GM19438 (cell line): Measurements from ENCODE around the gene CD1B.
A peak's percentile ranks its signal among the peaks of the same experiment; 100 is the strongest.
"Not testable (repeated sequence)": the region's sequence is repeated elsewhere in the genome, so short reads cannot be mapped to it uniquely, and the experiment has no call there.

Experiments
- ATAC-seq: cut with Tn5 transposase; IDR thresholded peaks from one replicate; pipeline ENCODE4 v1.9.1; 2021; ENCODE audit warnings: low read depth; ENCODE audit not compliant: unreplicated experiment

CD1B gene

DNA sequence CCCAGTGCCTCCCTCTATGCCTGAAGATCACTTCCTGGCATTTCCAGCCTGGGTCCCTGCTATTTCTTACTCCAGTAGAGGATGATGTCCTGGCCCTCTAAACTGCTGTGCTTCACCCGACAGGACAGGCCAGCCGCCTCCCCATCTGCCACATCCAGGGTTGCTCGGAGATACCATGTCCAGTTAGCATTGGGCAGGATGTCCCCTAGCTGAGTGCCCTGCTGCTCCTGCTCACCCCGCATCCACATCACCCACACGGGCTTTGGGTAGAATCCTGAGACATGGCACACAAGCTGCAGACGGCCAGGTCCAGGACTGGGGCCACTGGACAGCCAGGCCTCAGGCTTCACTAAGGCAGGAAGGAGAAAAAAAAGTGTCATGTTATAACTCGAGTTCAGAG is 2.0 kb downstream of the CD1B start:
- ATAC-seq = no peak

DNA sequence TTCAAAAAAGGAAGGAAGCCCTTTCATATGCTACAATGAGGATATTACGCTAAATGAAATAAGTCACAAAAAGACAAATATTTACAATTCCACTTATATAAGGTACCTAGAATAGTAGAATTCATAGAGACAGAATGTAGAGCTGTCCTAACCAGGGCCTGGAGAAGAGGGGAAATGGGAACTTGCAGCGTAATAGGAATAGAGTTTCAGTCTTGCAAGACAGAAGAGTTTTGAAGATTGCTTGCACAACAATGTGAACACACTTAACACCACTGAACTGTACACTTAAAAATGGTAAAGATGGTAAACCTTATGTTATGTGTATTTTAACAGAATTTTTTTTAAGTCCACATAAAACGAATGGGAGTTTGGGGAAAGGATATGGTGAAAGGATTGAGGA is 2.9 kb downstream of the CD1B start:
- ATAC-seq = no peak

DNA sequence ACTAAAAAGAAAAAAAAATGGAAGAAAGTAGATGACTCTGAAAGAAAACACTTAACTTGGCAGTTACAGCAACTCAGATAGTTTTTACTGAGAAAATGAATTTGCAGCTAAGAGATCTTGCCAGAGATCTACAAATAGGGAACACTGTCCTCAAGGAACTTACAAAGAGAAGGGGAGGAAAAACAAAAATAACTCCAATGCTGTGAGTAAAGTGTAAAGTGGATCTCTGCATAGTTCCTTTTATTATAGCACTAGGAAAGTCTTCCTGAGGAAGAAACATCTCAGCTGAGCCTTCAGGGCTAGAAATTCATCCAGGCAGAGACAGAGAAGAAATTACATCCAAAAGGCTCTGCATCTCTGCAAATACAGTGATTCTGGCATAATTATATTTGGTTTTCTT is 3.9 kb downstream of the CD1B start:
- no peak for ATAC-seq

DNA sequence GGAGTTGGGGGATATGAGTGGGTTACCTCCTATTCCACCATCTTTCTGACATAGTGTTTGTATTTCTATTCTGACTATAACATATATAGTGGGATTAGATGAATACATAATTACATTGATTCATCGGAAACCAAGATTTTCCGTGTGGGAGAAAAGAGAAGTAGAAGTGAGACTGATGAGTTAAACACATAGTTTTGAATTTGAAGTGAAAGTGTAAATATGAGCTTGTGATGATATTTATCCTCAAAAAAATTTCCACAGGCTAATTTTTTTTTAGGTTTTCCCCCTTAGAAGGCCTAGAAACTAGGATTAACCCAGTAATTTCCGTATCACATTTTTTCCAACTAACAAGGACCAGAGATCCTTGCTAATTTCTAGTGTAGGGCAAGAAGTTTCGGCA is 6.9 kb downstream of the CD1B start:
- no peak for ATAC-seq

DNA sequence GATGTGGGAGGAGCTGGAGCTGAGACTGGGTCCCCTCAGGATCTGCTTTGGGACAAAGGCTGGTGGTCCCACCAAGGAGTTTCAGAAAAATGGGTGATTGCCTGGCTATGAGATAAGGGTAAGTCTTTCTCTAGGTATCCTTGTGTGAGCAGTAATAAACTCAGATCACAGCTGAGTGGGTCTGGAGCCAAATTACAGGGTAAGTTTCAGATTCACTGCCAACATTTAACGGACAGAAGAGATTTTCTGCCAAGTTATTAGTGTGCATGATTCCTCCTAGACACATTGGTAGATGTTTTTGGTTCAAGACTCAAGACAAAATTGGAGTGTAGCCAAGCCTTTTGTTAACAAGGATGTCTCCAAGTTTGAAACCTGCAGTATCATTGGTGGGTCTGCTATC is 7.5 kb downstream of the CD1B start:
- ATAC-seq = no peak

DNA sequence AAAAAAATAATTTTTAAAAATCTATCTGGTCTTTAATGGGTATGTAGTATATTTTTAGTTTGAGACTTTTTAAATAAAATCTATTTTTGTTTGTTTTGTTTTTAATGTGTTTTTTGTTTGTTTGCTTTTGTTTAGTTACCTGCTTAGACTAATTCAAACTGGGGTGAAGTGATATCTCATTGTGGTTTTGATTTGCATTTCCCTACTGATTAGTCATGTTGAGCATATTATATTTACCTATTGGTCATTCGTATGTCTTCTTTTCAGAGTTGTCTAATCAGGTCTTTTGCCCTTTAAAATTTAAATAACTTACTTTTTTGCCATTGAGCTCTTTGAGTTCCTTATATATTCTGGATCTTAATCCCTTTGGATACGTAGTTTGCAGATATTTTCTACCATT is 20.3 kb downstream of the CD1B start:
- ATAC-seq = no peak

DNA sequence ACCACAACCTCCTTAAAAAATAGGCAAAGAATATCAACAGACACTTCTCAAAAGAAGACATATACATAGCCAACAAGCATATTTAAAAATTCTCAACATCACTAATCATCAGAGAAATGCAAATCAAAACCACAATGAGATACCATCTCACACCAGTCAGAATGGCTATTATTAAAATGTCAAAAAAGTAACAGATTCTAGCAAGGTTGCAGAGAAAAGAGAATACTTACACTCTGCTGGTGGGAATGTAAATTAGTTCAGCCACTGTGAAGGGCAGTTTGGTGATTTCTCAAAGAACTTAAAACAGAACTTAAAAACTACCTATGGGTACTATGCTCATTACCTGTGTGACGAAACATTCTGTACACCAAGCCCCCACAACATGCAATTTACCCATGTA is 20.7 kb downstream of the CD1B start:
- ATAC-seq = no peak

DNA sequence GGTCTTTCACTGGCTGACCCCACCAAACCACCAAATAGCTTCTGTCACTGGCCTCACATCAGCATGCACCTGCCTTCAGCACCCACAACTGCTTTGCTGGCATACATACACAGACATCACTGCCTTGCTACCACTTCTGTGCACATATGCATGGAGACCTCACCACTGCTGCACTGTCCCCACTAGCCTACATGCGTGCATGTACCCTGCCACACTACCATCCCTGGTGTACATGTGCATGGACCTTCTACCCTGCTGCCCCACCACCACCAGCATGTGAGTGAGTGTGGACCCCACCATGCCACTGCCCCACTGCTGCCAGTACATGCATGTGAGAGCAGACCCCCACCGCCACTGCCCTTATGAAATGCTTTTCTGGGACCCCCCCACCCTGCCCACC is 35.5 kb downstream of the CD1B start:
- ATAC-seq = no peak

DNA sequence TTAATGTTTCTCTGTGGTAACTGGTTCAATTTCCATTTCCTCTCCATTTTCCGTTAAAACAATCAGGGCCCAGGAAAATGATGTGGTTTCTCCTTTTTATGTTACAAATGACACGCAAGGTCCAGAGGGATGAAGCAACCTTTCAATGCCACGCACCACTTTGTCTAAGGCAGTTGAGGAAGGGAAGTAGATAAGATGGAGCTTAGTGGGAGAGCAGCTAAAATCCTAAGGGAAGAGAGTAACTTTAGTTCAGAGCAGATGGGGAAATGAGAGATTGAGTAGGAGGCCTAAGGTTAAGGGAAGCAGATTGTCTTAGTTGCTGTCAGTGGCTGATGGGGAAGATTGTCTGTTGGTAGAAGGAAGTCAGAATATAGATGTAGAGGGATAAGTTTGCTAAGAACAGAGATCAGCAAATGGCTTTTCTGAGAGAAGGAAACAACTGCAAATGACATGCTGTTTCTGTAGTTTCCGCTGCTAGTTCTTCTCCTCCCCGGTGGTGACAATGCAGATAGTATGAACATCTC is 40.9 kb downstream of the CD1B start:
- ATAC-seq = no peak

DNA sequence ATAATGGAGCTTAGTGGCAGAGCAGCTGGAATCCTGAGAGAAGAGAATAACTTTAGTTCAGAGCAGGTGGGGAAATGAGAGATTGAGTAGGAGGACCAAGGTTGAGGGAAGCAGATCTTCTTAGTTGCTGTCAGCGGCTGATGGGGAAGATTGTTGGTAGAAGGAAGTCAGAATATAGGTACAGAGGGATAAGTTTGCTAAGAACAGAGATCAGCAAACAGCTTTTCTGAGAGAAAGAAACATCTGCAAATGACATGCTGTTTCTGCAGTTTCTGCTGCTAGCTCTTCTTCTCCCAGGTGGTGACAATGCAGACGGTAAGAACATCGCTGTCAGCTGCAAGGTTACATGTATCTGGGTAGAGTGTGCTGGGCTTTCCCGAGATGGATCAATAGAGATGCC is 41.5 kb downstream of the CD1B start, which contains the start of gene CD1C:
CD1C (plus strand) TSS at position 113 of the 400 bp plus-strand sequence; CDS start at position 255, 142 bp downstream.
- no peak for ATAC-seq

DNA sequence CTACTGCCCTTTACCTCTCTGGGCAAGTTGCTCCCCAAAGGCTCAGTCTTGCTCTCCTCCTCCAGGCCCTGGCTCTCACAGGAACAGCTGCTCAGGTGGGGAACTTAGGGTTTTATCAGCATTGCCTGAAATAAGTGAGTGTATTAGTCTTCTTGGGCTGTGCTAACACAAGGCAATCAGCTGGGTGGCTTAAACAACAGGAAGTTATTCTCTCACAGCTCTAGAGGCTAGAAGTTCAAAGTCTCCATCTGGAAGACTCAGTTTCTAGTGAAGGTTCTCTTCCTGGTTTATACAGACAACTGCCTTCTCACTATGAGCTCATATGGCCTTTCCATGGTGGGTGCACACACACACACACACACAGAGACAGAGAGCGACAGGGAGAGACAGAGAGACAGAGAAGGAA is 44.4 kb downstream of the CD1B start:
- ATAC-seq = no peak

DNA sequence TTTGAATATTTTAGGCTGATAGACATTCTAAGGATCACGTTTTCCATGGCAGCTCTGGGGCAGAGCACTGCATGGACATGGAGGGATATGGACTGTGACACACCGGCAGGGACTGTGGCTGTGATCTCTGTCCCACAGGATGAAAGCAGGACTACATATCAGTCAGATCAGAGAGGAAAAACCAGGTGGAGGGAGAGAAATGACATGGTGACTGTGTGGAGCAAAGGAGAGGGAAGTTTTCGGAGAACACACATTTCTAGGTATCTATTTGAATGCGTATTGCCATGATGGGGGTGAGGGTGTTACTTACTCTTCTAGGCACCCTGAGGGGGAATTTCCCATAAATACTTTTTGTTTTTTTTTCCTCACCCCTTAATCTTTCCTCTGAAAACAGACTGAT is 44.8 kb downstream of the CD1B start:
- ATAC-seq = no peak

DNA sequence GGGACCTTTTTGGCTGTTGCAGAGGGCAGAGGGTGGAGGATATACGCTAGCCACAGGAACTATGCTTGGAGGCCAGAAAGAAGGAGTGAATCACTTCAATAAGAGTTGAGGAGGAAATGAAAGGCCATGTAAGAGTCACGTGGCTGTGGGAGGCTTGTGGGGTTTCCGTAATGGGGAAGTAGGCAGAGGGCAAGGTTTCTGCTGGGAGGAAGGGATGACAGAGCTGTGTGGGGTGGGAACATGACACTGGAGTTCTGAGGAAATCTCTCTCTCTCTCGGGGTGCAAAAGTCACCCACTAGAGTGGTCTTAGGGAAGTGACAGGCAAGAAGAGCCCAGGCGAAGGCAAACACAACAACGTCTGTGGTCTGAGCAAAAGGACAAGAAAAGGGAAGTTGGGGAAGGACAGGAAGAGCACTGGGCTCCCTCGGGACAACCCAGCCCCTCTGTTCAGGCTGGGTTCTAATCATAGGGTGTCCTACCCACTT is 45.5 kb downstream of the CD1B start:
- peak; percentile 75 for ATAC-seq

DNA sequence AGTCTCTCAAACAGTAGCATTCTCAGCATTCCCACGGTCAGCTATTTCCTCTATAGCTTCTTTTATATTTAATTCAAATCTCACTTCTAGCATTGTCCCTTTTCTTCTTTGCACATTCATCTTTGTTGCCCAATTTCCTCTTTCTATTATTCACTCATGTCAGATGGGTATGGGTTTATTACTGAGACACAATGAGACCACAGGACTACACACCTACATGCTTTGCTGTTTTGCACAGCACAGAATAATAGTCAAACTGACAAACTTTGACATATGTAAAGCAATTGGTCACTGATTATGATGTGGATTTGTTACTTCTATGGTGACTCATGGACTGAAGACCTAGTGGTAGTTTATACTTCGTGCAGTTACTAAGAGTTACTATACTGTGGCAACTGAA is 47.4 kb downstream of the CD1B start:
- ATAC-seq = no peak

DNA sequence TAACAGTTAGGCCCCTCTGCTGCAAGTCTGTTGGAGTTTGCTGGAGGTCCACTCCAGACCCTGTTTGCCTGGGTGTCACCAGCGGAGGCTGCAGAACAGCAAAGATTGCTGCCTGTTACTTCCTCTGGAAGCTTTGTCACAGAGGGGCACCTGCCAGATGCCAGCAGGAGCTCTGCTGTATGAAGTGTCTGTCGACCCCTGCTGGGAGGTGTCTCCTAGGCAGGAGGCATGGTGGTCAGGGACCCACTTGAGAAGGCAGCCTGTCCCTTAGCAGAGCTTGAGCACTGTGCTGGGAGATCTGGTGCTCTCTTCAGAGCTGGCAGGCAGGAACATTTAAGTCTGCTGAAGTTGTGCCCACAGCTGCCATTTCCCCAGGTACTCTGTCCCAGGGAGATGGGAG is 48.9 kb downstream of the CD1B start:
- ATAC-seq = not testable (repeated sequence)
